ENCODE measurements around the gene DCAF12.
A peak's percentile ranks its signal among the peaks of the same experiment; 100 is the strongest.

Gene DCAF12

DNA sequence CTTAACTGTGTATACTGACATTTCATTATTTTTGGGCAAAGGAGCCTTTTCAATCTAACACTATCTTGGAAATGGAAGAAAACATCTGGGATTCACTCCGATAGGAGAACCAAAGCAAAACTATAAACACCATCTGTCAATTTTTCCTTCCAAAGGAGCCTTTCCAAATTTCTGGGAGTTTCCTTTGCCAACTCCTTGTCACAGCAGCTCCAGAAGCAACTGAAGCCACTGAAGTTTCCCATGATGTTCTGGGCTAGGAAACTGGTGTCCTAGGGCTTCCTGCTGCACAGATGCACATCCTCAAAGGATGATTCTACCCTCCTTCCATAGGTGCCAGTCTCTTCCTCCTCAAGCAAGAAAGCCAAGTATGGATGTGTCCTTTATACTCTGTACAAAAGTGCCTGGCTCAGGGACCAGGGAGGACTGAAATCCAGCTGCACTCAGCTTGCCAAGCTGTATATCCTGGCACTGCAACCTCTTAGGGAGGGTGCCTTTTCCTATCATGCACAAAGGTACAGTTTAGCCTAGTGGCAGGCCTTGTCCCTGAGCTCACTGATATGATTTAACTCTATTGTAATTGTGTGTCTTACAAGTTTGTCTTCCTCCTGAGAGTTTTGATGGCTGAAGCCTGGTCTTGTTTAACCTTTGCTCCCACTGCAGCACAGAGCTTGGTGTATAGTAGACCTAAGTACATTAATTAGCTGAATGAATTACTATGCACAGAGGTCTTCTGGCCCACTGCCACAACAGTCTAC, 43.9 kb upstream of the DCAF12 start:
- no peak for TF ChIP-seq GLIS3 (CRISPR knock-in tag; IDR thresholded peaks at IDR 0.05)
- TF ChIP-seq TOX (CRISPR knock-in tag; IDR thresholded peaks at IDR 0.05; ENCODE audit: borderline replicate concordance) = no peak
- TF ChIP-seq, protein P1, sequence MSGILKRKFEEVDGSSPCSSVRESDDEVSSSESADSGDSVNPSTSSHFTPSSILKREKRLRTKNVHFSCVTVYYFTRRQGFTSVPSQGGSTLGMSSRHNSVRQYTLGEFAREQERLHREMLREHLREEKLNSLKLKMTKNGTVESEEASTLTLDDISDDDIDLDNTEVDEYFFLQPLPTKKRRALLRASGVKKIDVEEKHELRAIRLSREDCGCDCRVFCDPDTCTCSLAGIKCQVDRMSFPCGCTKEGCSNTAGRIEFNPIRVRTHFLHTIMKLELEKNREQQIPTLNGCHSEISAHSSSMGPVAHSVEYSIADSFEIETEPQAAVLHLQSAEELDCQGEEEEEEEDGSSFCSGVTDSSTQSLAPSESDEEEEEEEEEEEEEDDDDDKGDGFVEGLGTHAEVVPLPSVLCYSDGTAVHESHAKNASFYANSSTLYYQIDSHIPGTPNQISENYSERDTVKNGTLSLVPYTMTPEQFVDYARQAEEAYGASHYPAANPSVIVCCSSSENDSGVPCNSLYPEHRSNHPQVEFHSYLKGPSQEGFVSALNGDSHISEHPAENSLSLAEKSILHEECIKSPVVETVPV (CRISPR knock-in tag; IDR thresholded peaks at IDR 0.05) = no peak
- TF ChIP-seq OSR1 (CRISPR knock-in tag; IDR thresholded peaks at IDR 0.05) = no peak
- TF ChIP-seq RARB (CRISPR knock-in tag; IDR thresholded peaks at IDR 0.05) = no peak
- no peak for TF ChIP-seq ZFP30 (CRISPR knock-in tag; IDR thresholded peaks at IDR 0.05)
- no peak for TF ChIP-seq ESRRG (CRISPR knock-in tag; IDR thresholded peaks at IDR 0.05)
- TF ChIP-seq ZNF70 (CRISPR knock-in tag; IDR thresholded peaks at IDR 0.05) = no peak
- no peak for TF ChIP-seq CSDC2 (CRISPR knock-in tag; IDR thresholded peaks at IDR 0.05)
- TF ChIP-seq, protein P2, sequence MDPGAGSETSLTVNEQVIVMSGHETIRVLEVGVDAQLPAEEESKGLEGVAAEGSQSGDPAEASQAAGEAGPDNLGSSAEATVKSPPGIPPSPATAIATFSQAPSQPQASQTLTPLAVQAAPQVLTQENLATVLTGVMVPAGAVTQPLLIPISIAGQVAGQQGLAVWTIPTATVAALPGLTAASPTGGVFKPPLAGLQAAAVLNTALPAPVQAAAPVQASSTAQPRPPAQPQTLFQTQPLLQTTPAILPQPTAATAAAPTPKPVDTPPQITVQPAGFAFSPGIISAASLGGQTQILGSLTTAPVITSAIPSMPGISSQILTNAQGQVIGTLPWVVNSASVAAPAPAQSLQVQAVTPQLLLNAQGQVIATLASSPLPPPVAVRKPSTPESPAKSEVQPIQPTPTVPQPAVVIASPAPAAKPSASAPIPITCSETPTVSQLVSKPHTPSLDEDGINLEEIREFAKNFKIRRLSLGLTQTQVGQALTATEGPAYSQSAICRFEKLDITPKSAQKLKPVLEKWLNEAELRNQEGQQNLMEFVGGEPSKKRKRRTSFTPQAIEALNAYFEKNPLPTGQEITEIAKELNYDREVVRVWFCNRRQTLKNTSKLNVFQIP (CRISPR knock-in tag; IDR thresholded peaks at IDR 0.05; ENCODE audit: borderline replicate concordance, low read depth) = no peak
- no peak for TF ChIP-seq SNAI2 (CRISPR knock-in tag; IDR thresholded peaks at IDR 0.05)
- TF ChIP-seq ZNF565 (CRISPR knock-in tag; conservative IDR thresholded peaks at IDR 0.05; ENCODE audit: low read depth) = no peak
- TF ChIP-seq ZC3H10 (CRISPR knock-in tag; IDR thresholded peaks at IDR 0.05) = no peak
- TF ChIP-seq ARNTL (CRISPR knock-in tag; IDR thresholded peaks at IDR 0.05; ENCODE audit: borderline replicate concordance, low read depth) = no peak
- TF ChIP-seq, protein P3, sequence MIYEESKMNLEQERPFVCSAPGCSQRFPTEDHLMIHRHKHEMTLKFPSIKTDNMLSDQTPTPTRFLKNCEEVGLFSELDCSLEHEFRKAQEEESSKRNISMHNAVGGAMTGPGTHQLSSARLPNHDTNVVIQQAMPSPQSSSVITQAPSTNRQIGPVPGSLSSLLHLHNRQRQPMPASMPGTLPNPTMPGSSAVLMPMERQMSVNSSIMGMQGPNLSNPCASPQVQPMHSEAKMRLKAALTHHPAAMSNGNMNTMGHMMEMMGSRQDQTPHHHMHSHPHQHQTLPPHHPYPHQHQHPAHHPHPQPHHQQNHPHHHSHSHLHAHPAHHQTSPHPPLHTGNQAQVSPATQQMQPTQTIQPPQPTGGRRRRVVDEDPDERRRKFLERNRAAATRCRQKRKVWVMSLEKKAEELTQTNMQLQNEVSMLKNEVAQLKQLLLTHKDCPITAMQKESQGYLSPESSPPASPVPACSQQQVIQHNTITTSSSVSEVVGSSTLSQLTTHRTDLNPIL (CRISPR knock-in tag; IDR thresholded peaks at IDR 0.05; ENCODE audit: low read depth) = no peak
- TF ChIP-seq TCF4 (CRISPR knock-in tag; IDR thresholded peaks at IDR 0.05; ENCODE audit: borderline replicate concordance) = no peak
- TF ChIP-seq BACH2 (CRISPR knock-in tag; IDR thresholded peaks at IDR 0.05; ENCODE audit: borderline replicate concordance) = no peak
- no peak for TF ChIP-seq PPARA (CRISPR knock-in tag; IDR thresholded peaks at IDR 0.05; ENCODE audit: borderline replicate concordance)
- ATAC-seq = peak; percentile 78

DNA sequence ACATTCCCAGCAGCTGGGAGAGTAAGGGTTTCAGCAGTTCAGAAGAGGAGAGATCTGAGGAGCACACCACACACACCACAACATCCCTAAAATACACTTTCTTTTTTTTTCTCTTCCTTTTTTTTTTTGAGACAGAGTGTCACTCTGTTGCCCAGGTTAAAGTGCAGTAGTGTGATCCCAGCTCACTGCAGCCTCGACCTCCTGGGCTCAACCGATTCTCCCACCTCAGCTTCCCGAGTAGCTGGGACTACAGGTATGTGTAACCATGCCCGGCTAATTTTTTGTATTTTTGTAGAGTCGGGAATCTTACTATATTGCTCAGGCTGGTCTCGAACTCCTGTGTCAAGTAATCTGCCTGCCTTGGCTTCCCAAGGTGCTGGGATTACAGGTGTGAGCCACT, 42.6 kb upstream of the DCAF12 start:
- no peak for ATAC-seq

More for the DNA sequence above, 42.6 kb upstream of the DCAF12 start:
- TF ChIP-seq TCF4 (CRISPR knock-in tag; IDR thresholded peaks at IDR 0.05; ENCODE audit: borderline replicate concordance) (no peak), ESRRG (CRISPR knock-in tag; IDR thresholded peaks at IDR 0.05) (no peak), GLIS3 (CRISPR knock-in tag; IDR thresholded peaks at IDR 0.05) (no peak), ZNF70 (CRISPR knock-in tag; IDR thresholded peaks at IDR 0.05) (no peak), TOX (CRISPR knock-in tag; IDR thresholded peaks at IDR 0.05; ENCODE audit: borderline replicate concordance) (no peak), RARB (CRISPR knock-in tag; IDR thresholded peaks at IDR 0.05) (no peak), ZNF8 (CRISPR knock-in tag; IDR thresholded peaks at IDR 0.05) (no peak), ZNF565 (CRISPR knock-in tag; conservative IDR thresholded peaks at IDR 0.05; ENCODE audit: low read depth) (no peak), OSR1 (CRISPR knock-in tag; IDR thresholded peaks at IDR 0.05) (no peak), ZFP30 (CRISPR knock-in tag; IDR thresholded peaks at IDR 0.05) (no peak)
- TF ChIP-seq, protein P1 (CRISPR knock-in tag; IDR thresholded peaks at IDR 0.05) = no peak
- TF ChIP-seq, protein P4, sequence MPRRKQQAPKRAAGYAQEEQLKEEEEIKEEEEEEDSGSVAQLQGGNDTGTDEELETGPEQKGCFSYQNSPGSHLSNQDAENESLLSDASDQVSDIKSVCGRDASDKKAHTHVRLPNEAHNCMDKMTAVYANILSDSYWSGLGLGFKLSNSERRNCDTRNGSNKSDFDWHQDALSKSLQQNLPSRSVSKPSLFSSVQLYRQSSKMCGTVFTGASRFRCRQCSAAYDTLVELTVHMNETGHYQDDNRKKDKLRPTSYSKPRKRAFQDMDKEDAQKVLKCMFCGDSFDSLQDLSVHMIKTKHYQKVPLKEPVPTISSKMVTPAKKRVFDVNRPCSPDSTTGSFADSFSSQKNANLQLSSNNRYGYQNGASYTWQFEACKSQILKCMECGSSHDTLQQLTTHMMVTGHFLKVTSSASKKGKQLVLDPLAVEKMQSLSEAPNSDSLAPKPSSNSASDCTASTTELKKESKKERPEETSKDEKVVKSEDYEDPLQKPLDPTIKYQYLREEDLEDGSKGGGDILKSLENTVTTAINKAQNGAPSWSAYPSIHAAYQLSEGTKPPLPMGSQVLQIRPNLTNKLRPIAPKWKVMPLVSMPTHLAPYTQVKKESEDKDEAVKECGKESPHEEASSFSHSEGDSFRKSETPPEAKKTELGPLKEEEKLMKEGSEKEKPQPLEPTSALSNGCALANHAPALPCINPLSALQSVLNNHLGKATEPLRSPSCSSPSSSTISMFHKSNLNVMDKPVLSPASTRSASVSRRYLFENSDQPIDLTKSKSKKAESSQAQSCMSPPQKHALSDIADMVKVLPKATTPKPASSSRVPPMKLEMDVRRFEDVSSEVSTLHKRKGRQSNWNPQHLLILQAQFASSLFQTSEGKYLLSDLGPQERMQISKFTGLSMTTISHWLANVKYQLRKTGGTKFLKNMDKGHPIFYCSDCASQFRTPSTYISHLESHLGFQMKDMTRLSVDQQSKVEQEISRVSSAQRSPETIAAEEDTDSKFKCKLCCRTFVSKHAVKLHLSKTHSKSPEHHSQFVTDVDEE (CRISPR knock-in tag; IDR thresholded peaks at IDR 0.05) = no peak
- TF ChIP-seq, protein P5, sequence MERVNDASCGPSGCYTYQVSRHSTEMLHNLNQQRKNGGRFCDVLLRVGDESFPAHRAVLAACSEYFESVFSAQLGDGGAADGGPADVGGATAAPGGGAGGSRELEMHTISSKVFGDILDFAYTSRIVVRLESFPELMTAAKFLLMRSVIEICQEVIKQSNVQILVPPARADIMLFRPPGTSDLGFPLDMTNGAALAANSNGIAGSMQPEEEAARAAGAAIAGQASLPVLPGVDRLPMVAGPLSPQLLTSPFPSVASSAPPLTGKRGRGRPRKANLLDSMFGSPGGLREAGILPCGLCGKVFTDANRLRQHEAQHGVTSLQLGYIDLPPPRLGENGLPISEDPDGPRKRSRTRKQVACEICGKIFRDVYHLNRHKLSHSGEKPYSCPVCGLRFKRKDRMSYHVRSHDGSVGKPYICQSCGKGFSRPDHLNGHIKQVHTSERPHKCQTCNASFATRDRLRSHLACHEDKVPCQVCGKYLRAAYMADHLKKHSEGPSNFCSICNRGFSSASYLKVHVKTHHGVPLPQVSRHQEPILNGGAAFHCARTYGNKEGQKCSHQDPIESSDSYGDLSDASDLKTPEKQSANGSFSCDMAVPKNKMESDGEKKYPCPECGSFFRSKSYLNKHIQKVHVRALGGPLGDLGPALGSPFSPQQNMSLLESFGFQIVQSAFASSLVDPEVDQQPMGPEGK (CRISPR knock-in tag; IDR thresholded peaks at IDR 0.05; ENCODE audit: borderline replicate concordance) = no peak

Data from SK-N-SH treated with all-trans-retinoic acid at 6 μM for 48 hours (cell line).